Activated naive CD8-positive, alpha-beta T cell treated with anti-CD3 and anti-CD28 coated beads for 36 hours (primary cell): ENCODE measurements around the gene YBX2. TPM values are rescaled to one million over a fixed set of nuclear protein-coding genes. Genes with fewer than 3 reads are reported as not detected.
A peak's percentile ranks its signal among the peaks of the same experiment; 100 is the strongest.

Experiments used
- DNase-seq: peaks from one replicate; pipeline ENCODE4 v3.0.0; 2021
- H3K27ac Mint-ChIP-seq: one replicate; pipeline ENCODE4 v1.8.0; 2022; ENCODE audit warnings: mild to moderate bottlenecking, moderate library complexity, mixed read lengths
- H3K27me3 Mint-ChIP-seq: one replicate; pipeline ENCODE4 v1.8.0; 2022; ENCODE audit warnings: mild to moderate bottlenecking, mixed read lengths
- H3K36me3 Mint-ChIP-seq: one replicate; pipeline ENCODE4 v1.8.0; 2021; ENCODE audit warnings: mild to moderate bottlenecking, mixed read lengths
- H3K4me1 Mint-ChIP-seq: one replicate; pipeline ENCODE4 v1.8.0; 2021; ENCODE audit warnings: mixed read lengths
- H3K4me3 Mint-ChIP-seq: one replicate; pipeline ENCODE4 v1.8.0; 2022; ENCODE audit warnings: mild to moderate bottlenecking, moderate library complexity, mixed read lengths
- H3K9me3 Mint-ChIP-seq: one replicate; pipeline ENCODE4 v1.8.0; 2022; ENCODE audit warnings: mixed read lengths
- total RNA-seq, 2 experiments: library from RNA; stranded (reverse); gene quantifications; one replicate each; pipeline ENCODE4 v1.2.3, GENCODE V29; 2021

Gene YBX2
- total RNA-seq, 2 experiments from 2014 or later = 0.19 to 0.24 TPM

- Mint-ChIP-seq H3K9me3 (no peaks in the 10 kb centered on the region), H3K36me3 (no peaks in the 10 kb centered on the region), H3K4me3 (peak overlapping the region; percentile 0), H3K4me1 (peaks cover 13% of the 10 kb centered on the region), H3K27ac (no peak overlapping the region), H3K27me3 (peaks cover 44% of the 10 kb centered on the region)
- no peak for DNase-seq
Observed at GRCh38 chr17:7293816-7294613, 424 bp downstream of the YBX2 start.

GRCh38 chr17:7293159-7293558, 1.3 kb downstream of the YBX2 start:
- Mint-ChIP-seq H3K27ac (no peak overlapping the region), H3K36me3 (no peaks in the 10 kb centered on the region), H3K4me3 (no peak overlapping the region), H3K4me1 (peaks cover 13% of the 10 kb centered on the region), H3K27me3 (peaks cover 44% of the 10 kb centered on the region), H3K9me3 (no peaks in the 10 kb centered on the region)
- DNase-seq = no peak

GRCh38 chr17:7292729-7293128, 1.7 kb downstream of the YBX2 start:
- no peaks in the 10 kb centered on the region for H3K9me3 Mint-ChIP-seq
- no peaks in the 10 kb centered on the region for H3K36me3 Mint-ChIP-seq
- peaks cover 44% of the 10 kb centered on the region for H3K27me3 Mint-ChIP-seq
- no peak for DNase-seq
- no peak overlapping the region for H3K27ac Mint-ChIP-seq
- no peak overlapping the region for H3K4me3 Mint-ChIP-seq
- peaks cover 13% of the 10 kb centered on the region for H3K4me1 Mint-ChIP-seq

GRCh38 chr17:7292194-7292593, 2.2 kb downstream of the YBX2 start:
- Mint-ChIP-seq H3K36me3 (no peaks in the 10 kb centered on the region), H3K4me1 (peaks cover 13% of the 10 kb centered on the region), H3K27me3 (peaks cover 44% of the 10 kb centered on the region)

GRCh38 chr17:7290685-7291084, 3.8 kb downstream of the YBX2 start:
- H3K9me3 Mint-ChIP-seq = no peaks in the 10 kb centered on the region
- H3K36me3 Mint-ChIP-seq = no peaks in the 10 kb centered on the region
- DNase-seq = no peak
- peaks cover 6% of the 10 kb centered on the region for H3K4me1 Mint-ChIP-seq
- no peak overlapping the region for H3K4me3 Mint-ChIP-seq
- no peak overlapping the region for H3K27ac Mint-ChIP-seq
- H3K27me3 Mint-ChIP-seq = peaks cover 34% of the 10 kb centered on the region

More at GRCh38 chr17:7292194-7292593, 2.2 kb downstream of the YBX2 start:
- no peak for DNase-seq
- no peak overlapping the region for H3K27ac Mint-ChIP-seq
- no peaks in the 10 kb centered on the region for H3K9me3 Mint-ChIP-seq
- H3K4me3 Mint-ChIP-seq = no peak overlapping the region

GRCh38 chr17:7290166-7290565, 4.3 kb downstream of the YBX2 start:
- Mint-ChIP-seq H3K4me3 (no peak overlapping the region), H3K9me3 (no peaks in the 10 kb centered on the region), H3K36me3 (no peaks in the 10 kb centered on the region), H3K27me3 (peaks cover 29% of the 10 kb centered on the region), H3K4me1 (peaks cover 3% of the 10 kb centered on the region), H3K27ac (no peak overlapping the region)
- DNase-seq = no peak

- H3K36me3 Mint-ChIP-seq = no peaks in the 10 kb centered on the region
- no peak overlapping the region for H3K27ac Mint-ChIP-seq
- no peak for DNase-seq
- peaks cover 24% of the 10 kb centered on the region for H3K27me3 Mint-ChIP-seq
- no peaks in the 10 kb centered on the region for H3K9me3 Mint-ChIP-seq
- no peaks in the 10 kb centered on the region for H3K4me1 Mint-ChIP-seq
- H3K4me3 Mint-ChIP-seq = no peak overlapping the region
Observed at GRCh38 chr17:7289256-7290032, 5.0 kb downstream of the YBX2 start.

GRCh38 chr17:7285679-7286078, 8.8 kb downstream of the YBX2 start:
- DNase-seq = no peak
- Mint-ChIP-seq H3K9me3 (no peaks in the 10 kb centered on the region), H3K27me3 (peaks cover 21% of the 10 kb centered on the region), H3K4me3 (no peak overlapping the region), H3K36me3 (no peaks in the 10 kb centered on the region), H3K27ac (no peak overlapping the region), H3K4me1 (peaks cover 16% of the 10 kb centered on the region)

- peaks cover 21% of the 10 kb centered on the region for H3K27me3 Mint-ChIP-seq
Observed at GRCh38 chr17:7284911-7285310, 9.5 kb downstream of the YBX2 start.

GRCh38 chr17:7283471-7284216, 10.8 kb downstream of the YBX2 start:
- peaks cover 22% of the 10 kb centered on the region for H3K4me1 Mint-ChIP-seq
- H3K36me3 Mint-ChIP-seq = no peaks in the 10 kb centered on the region
- H3K4me3 Mint-ChIP-seq = no peak overlapping the region
- H3K9me3 Mint-ChIP-seq = no peaks in the 10 kb centered on the region
- DNase-seq = no peak
- H3K27me3 Mint-ChIP-seq = peaks cover 21% of the 10 kb centered on the region
- H3K27ac Mint-ChIP-seq = no peak overlapping the region

More at GRCh38 chr17:7284911-7285310, 9.5 kb downstream of the YBX2 start:
- H3K4me3 Mint-ChIP-seq = no peak overlapping the region
- H3K27ac Mint-ChIP-seq = no peak overlapping the region
- H3K36me3 Mint-ChIP-seq = no peaks in the 10 kb centered on the region
- peaks cover 22% of the 10 kb centered on the region for H3K4me1 Mint-ChIP-seq
- no peak for DNase-seq
- H3K9me3 Mint-ChIP-seq = no peaks in the 10 kb centered on the region

GRCh38 chr17:7282752-7283321, 11.6 kb downstream of the YBX2 start:
- Mint-ChIP-seq H3K4me1 (peaks cover 22% of the 10 kb centered on the region), H3K4me3 (peak overlapping the region; percentile 40), H3K9me3 (no peaks in the 10 kb centered on the region), H3K27me3 (peaks cover 21% of the 10 kb centered on the region), H3K36me3 (no peaks in the 10 kb centered on the region), H3K27ac (no peak overlapping the region)
- peak; percentile 30 for DNase-seq

GRCh38 chr17:7281953-7282751, 12.3 kb downstream of the YBX2 start:
- peaks cover 22% of the 10 kb centered on the region for H3K4me1 Mint-ChIP-seq
- H3K27ac Mint-ChIP-seq = no peak overlapping the region
- H3K36me3 Mint-ChIP-seq = no peaks in the 10 kb centered on the region
- peak overlapping the region; percentile 76 for H3K4me3 Mint-ChIP-seq
- peaks cover 21% of the 10 kb centered on the region for H3K27me3 Mint-ChIP-seq
- no peak for DNase-seq
- H3K9me3 Mint-ChIP-seq = no peaks in the 10 kb centered on the region

- peak within 1 kb of the TSS; percentile 76 for H3K4me3 Mint-ChIP-seq
- DNase-seq = peak; percentile 94
- no peaks in the 10 kb centered on the region for H3K9me3 Mint-ChIP-seq
- peaks cover 22% of the 10 kb centered on the region for H3K4me1 Mint-ChIP-seq
- no peaks in the 10 kb centered on the region for H3K36me3 Mint-ChIP-seq
- peak within 1 kb of the TSS; percentile 84 for H3K27ac Mint-ChIP-seq
- peaks cover 19% of the 10 kb centered on the region for H3K27me3 Mint-ChIP-seq
Observed at GRCh38 chr17:7281074-7281952, 13.1 kb downstream of the YBX2 start, which contains the start of gene SLC2A4. TSS of gene SLC2A4 (plus strand) at chr17:7281718. CDS start at chr17:7281935, 217 bp downstream.
